ENCODE data around the gene SP140. TPM values are rescaled to one million over a fixed set of nuclear protein-coding genes. Genes with fewer than 3 reads are reported as not detected.
A peak's percentile ranks its signal among the peaks of the same experiment; 100 is the strongest.

SP140 gene
- total RNA-seq, 4 donors from 2014 or later: 0.65 to 2.5 (median 2.5) TPM; not detected in 1

GRCh38 chr2:230181195-230181594, 44.3 kb upstream of the SP140 start:
- H3K27ac ChIP-seq (replicated peaks in 1 of 4): no peak overlapping the region
- no peak for TF ChIP-seq POLR2AphosphoS5 (IDR thresholded peaks at IDR 0.05)
- no peak for TF ChIP-seq POLR2A (IDR thresholded peaks at IDR 0.05; ENCODE audit: low read depth)
- TF ChIP-seq, protein P1, sequence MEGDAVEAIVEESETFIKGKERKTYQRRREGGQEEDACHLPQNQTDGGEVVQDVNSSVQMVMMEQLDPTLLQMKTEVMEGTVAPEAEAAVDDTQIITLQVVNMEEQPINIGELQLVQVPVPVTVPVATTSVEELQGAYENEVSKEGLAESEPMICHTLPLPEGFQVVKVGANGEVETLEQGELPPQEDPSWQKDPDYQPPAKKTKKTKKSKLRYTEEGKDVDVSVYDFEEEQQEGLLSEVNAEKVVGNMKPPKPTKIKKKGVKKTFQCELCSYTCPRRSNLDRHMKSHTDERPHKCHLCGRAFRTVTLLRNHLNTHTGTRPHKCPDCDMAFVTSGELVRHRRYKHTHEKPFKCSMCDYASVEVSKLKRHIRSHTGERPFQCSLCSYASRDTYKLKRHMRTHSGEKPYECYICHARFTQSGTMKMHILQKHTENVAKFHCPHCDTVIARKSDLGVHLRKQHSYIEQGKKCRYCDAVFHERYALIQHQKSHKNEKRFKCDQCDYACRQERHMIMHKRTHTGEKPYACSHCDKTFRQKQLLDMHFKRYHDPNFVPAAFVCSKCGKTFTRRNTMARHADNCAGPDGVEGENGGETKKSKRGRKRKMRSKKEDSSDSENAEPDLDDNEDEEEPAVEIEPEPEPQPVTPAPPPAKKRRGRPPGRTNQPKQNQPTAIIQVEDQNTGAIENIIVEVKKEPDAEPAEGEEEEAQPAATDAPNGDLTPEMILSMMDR (IDR thresholded peaks at IDR 0.05): no peak
- no peak for TF ChIP-seq EP300 (IDR thresholded peaks at IDR 0.05)
- H3K36me3 ChIP-seq: peaks cover 24 to 92% (median 77%) of the 10 kb centered on the region in 4 donors
- 94% methylated on average over 2 of the region's 2 CpGs for WGBS
- peak; percentile 55 for DNase-seq (ENCODE audit: extremely low spot score)
- no peaks in the 10 kb centered on the region for H3K4me1 ChIP-seq
- no peaks in the 10 kb centered on the region for H3K9me3 ChIP-seq
- intact Hi-C loops (cut with DNase I): no loop called here
- H3K27me3 ChIP-seq: no peaks in the 10 kb centered on the region
- H3K4me3 ChIP-seq: no peak overlapping the region

- Histone ChIP-seq H3K4me3 (no peak overlapping the region), H3K4me1 (no peaks in the 10 kb centered on the region), H3K27ac (replicated peaks in 1 of 4) (no peak overlapping the region), H3K27me3 (no peaks in the 10 kb centered on the region), H3K36me3 (peaks cover 0 to 55% (median 43%) of the 10 kb centered on the region in 4 donors), H3K9me3 (no peaks in the 10 kb centered on the region)
- TF ChIP-seq POLR2A (IDR thresholded peaks at IDR 0.05; ENCODE audit: low read depth): no peak
- TF ChIP-seq, protein P1 (IDR thresholded peaks at IDR 0.05): no peak
- TF ChIP-seq EP300 (IDR thresholded peaks at IDR 0.05): no peak
- no peak for TF ChIP-seq POLR2AphosphoS5 (IDR thresholded peaks at IDR 0.05)
- intact Hi-C loops (cut with DNase I): no loop called here
- 64% methylated on average over 10 of the region's 10 CpGs for WGBS
- peak; percentile 77 for DNase-seq (ENCODE audit: extremely low spot score)
These were observed 40.6 kb upstream of the SP140 start for GRCh38 chr2:230184727-230185578.

GRCh38 chr2:230202430-230203109, 23.0 kb upstream of the SP140 start:
- DNase-seq (ENCODE audit: extremely low spot score): no peak
- Histone ChIP-seq H3K27me3 (no peaks in the 10 kb centered on the region), H3K27ac (replicated peaks in 1 of 4) (no peak overlapping the region), H3K4me3 (no peak overlapping the region), H3K9me3 (peaks cover 0 to 5% (median 0%) of the 10 kb centered on the region in 4 donors), H3K36me3 (peaks cover 53 to 100% (median 85%) of the 10 kb centered on the region in 4 donors), H3K4me1 (no peaks in the 10 kb centered on the region)
- TF ChIP-seq EP300 (IDR thresholded peaks at IDR 0.05) (no peak), POLR2A (IDR thresholded peaks at IDR 0.05; ENCODE audit: low read depth) (no peak), POLR2AphosphoS5 (IDR thresholded peaks at IDR 0.05) (no peak)
- TF ChIP-seq, protein P1 (IDR thresholded peaks at IDR 0.05): no peak
- intact Hi-C loops (cut with DNase I): no loop called here
- WGBS: 90% methylated on average over 10 of the region's 10 CpGs

GRCh38 chr2:230203110-230203676, 22.3 kb upstream of the SP140 start:
- WGBS: 94% methylated on average over 15 of the region's 15 CpGs
- intact Hi-C loops (cut with DNase I): no loop called here
- DNase-seq (ENCODE audit: extremely low spot score): no peak
- no peaks in the 10 kb centered on the region for H3K27me3 ChIP-seq
- no peaks in the 10 kb centered on the region for H3K4me1 ChIP-seq
- no peak for TF ChIP-seq POLR2A (IDR thresholded peaks at IDR 0.05; ENCODE audit: low read depth)
- no peak for TF ChIP-seq POLR2AphosphoS5 (IDR thresholded peaks at IDR 0.05)
- TF ChIP-seq EP300 (IDR thresholded peaks at IDR 0.05): no peak
- TF ChIP-seq, protein P1 (IDR thresholded peaks at IDR 0.05): no peak
- H3K4me3 ChIP-seq: no peak overlapping the region
- H3K9me3 ChIP-seq: no peaks in the 10 kb centered on the region
- H3K36me3 ChIP-seq: peaks cover 49 to 100% (median 86%) of the 10 kb centered on the region in 4 donors
- no peak overlapping the region for H3K27ac ChIP-seq (replicated peaks in 1 of 4)

Measured in esophagus muscularis mucosa (tissue), 4 donors.